Stimulated activated CD4-positive, alpha-beta T cell treated with anti-CD3 and anti-CD28 coated beads, Interleukin-12 subunit alpha, Interleukin-12 subunit beta, amount 100 ng/mL, for 48 hours (primary cell): Measurements from ENCODE around the gene CORO1C.

Experiments used
- DNase-seq, 3 donors: peaks; one replicate each; pipeline ENCODE4 v3.0.0-alpha.2; 2020; ENCODE audit warnings: low read depth in 2 of 3, low spot score in 1 of 3

CORO1C gene

DNA sequence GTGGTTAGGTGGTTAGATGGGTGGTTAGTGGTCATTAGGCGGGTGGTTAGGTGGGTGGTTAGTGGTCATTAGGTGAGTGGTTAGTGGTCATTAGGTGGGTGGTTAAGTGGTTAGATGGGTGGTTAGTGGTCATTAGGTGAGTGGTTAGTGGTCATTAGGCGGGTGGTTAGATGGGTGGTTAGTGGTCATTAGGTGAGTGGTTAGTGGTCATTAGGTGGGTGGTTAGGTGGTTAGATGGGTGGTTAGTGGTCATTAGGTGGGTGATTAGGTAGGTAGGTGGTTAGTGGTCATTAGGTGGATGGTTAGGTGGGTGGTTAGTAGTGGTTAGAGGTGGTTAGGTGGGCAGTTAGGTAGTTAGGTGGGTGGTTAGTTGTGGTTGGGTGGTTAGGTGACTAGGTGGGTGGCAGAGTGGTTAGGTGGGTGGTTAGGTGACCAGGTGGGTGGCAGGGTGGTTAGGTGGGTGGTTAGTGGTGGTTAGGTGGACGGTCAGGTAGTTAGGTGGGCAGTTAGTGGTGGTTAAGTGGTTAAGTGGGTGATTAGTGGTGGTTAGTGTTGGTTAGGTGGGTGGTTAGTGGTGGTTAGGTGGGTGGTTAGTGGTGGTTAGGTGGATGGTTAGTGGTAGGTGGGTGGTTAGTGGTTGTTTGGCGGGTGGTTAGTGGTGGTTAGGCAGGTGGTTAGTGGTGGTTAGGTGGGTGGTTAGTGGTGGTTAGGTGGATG is 125.5 kb downstream of the CORO1C start:
- no peak for DNase-seq

DNA sequence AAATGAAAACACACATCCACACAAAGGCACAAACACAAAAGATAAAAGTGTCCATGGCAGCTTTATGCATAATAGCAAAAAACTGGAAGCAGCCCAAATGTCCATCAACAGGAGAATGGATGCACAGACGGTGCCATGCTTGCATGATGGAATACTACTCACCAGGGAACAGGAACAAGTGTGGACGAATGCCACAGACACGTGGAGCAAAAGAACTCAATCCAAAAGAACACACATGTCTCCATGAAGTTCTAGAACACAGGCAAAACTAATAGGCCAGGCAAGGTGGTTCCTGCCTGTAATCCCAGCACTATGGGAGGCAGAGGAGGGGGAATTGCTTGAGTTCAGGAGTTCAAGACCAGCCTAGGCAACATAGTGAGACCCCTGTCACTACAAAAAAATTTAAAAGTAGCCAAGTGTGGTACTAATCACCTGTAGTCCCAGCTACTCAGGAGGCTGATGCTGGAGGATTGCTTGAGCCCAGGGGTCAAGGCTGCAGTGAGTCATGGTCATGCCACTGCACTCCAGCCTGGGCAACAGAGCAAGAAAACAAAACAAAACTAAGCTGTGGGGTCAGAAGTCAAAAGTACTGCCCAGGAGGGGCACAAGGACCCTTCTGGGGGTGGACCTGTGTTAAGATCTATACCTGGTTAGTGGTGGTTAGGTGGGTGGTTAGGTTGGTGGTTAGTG is 126.2 kb downstream of the CORO1C start:
- DNase-seq = no peak

DNA sequence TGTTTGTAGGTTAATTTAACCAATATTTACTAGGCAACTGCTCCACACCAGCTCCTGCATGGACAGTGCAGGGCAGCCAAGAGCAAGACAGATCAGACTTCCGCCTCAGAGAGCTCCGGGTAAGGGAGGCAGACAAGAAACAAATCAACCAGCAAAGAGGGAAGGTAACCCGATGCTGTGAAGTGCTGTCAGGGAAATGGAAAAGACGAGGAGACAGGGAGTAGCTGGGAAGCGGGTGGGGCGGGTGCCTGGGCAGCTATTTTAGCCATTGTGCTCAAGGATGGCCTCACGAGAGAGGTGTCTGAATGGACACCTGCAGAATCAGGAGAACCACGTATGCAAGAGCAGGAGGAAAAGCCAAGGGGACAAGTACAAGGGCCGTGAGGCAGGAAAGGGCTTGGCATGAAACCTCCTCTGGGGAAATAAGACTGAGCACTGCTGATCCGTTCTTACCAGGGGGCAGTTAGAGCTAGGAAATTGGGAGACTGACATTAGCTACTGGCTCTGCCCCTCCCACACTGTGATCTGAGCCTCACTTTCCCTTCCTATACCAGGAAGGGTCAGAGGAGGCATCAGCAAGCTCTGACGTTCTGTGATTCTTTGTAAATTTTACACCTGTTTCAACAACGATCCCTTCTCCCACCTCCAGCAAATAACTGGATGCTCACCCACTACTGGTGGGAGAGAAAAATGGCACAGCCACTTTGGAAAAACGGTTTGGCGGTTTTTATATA is 126.9 kb downstream of the CORO1C start:
- no peak for DNase-seq

DNA sequence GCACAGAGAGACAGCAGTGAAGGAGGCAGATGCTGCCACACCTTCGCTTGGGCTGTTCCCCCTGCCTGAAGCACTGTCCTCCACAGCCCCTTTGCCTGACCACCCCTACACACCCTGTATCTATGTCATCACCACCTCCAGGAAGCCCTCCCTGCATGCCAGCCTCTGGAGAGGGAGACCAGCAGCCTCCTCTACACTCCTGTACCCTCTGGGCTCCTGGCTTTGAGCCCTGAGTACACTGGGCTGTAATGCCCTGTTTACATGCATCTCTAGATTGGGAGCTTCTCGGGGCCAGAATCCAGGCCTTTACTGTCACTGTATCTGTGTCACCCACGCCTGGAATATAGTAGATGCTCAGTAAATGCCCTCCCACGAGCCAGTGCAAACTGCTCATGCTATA is 127.6 kb downstream of the CORO1C start:
- DNase-seq = no peak

DNA sequence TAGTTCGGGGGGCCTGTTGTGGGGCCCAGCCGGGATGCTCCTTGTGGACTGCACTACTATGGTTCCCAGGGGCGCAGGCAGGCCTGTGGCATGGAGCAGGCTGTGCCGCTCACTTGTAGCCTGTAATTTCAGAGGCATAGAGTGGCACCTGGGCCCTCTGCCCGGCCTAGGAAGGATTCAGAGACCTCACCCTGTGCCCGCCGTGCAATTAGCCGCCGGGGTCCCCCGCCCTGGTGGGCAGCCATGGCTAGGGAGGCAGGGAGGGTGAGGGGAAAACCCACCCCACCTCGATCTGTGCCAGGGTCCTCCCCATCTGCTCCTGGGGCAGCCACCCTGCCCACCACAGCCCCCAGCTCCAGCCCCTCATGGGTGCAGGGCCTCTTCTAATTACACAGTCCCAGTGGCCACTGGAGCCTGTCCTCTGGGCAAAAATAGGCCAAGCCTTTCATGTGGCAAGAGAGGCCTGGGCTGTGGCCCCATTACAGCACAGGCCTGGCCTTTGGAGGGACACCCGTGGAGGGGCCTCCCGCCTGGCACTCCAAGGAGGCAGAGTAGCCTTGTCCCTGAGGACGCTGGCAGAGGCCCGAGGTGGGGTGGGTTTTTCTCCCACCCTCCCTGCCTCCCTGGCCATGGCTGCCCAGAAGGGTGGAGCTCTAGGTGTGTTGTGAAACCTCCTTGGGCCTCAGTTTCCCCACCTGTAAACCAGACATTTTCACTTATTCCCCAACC is 128.2 kb downstream of the CORO1C start:
- DNase-seq = no peak

DNA sequence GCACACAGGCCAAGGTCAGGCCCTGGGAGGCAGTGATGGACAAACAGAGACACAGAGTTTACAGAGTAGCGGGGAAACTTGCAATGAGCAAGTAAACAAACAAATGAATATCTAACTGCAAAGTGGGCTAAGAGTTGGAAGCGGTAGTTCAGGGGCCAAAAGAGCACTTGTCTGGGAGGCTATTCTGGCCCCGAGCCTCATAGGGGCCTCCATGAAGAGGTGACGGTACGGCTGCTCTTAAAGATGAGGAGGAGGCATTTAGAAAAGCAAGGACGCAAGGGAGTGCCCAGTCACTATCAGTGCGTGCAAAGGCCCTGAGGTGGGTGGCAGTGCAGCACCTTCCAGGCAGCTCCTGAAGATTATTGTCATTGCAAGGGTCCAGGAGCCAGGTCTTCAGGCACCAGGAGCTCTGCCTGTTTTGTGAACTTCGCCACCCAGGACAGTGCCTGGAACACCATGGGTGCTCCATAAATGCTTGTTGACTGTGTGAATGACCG is 129.1 kb downstream of the CORO1C start:
- DNase-seq = no peak

DNA sequence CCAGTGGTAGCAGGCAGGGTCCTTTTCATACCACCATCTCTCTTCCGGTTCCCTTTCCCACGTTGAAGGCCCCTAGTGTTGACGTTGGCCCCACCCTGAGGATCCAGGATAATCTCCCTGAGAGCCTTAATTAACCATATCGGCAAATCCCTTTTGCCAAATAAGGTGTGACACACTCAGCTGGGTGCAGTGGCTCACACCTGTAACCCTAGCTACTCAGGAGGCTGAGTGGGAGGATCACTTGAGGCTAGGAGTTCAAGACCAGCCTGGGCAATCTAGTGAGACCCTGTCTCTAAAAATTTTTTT is 130.7 kb downstream of the CORO1C start:
- DNase-seq = no peak

DNA sequence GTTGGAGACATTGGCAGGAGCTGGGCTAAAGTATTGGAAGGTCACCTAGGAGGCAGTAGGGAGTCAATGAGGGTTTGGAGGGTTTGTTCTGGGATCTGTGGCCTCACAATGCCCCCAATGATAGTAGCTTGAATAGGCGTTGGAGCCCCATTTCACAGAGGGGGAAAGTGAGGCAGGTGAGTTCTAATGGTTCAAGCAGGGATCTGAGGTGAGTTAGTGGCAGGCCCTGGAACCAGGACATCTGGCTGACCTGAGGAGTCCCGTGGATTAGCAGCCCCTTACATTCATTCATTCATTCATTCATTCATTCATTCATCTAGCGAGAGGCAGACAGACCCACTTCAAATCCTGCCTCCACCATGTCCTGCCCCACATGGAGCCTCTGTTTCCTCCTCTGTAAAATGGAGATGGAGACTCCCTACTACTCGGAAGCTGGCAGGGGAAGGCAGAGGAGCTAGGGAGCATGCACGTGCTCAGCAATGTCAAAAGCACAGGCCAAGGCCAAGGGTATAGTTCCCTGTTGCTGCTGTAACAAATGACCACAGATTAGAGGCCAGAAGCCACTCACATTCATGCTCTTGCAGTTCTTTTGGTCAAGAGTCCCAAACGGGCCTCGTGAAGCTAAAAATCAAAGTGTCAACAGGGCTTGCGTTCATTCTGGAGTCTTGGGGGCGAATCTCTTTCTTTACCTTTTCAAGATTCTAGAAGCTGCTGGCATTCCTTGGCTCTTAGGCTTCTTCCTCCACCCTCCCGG is 131.2 kb downstream of the CORO1C start:
- DNase-seq = no peak

DNA sequence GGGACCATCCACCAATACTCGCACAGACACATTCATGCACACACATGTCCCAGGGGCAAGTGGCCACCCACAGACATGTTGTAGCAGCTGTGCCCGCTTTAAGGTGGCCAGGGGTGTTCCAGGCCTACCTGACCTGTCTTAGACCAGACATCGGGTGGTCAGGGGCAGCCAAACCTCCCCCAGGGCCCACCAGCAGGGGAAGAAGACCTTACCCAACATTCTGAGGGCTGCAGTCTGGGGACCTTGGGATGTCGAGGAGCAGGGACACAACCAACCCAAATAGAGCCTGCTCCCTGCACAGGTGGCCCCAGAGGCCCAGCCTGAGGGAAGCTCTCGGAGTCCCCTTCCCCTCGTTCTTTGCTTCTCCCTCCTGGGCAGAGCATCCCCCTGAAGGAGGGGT is 131.8 kb downstream of the CORO1C start:
- DNase-seq = no peak

DNA sequence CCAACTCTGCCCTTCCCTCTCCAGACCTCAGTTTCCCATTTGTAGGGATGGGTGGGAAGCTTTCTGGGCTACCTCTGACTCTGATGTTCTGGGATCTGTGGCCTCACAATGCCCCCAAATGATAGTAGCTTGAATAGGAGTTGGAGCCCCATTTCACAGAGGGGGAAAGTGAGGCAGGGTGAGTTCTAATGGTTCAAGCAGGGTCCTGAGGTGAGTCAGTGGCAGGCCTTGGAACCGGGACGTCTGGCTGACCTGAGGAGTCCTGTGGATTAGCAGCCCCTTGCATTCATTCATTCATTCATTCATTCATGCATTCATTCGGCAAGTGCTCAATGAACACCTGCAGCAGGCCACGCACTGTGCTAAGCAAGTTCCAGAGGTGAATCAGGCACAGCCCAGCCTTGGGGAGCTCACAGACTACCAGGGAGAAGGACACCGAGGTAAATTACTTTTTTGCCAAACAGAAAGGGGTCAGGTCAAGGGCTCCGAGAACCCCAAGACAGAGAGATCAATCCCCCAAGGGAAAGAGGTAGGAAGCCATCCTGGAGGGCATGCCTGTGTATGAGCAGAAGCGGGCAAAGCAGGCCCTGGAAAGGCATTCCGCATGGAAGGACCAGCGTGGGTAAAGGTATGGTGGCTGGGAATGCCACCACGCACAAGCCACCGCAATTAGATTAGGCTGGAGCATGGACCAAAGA is 132.6 kb downstream of the CORO1C start:
- DNase-seq = no peak

DNA sequence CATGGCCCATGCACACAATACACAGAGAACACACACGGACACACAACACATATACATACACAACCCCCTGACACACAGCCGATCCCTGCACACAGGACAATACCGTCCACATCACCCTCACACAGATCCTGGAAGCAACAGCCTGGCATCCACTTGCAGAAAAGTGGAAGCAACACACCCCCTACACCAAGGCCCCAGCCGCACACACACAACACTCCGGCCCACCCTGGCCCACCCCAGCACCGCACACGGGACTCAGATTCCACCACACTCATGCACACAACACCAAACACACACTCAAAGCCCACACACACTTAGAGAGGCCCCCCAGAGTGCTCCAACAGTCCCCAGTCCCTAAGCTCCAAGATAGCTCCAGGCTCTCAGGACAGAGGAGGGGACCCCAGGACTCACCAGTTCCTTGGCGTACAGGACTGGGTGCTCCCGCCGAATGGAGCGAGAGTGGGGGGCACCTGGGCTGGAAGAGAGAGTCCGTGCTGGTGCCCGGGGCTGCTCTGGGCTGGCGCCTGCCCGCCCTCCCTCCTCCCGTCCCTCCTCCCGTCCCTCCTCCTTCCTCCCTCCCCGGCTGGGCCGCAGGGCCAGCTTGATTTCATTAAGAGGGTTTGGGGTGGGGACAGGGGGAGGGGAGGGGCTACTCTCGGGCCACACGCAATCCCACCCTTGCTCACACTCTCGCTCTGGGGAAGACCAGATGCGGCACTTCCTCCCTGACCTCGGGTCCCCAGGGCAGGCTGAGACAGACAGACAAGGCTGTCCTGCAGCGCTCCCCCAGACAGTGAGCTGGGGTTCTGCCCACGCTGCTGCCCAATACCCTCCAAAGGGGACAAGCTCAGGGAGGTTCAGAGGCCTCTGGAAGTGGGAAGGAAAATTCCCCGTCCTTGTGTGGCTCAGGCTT is 133.5 kb downstream of the CORO1C start, which contains the start of gene TMEM119:
Gene TMEM119, minus strand, starts transcription at position 526 of the 913 bp plus-strand sequence. CDS start 5,701 bp downstream, outside the sequence.
- DNase-seq = no peak

DNA sequence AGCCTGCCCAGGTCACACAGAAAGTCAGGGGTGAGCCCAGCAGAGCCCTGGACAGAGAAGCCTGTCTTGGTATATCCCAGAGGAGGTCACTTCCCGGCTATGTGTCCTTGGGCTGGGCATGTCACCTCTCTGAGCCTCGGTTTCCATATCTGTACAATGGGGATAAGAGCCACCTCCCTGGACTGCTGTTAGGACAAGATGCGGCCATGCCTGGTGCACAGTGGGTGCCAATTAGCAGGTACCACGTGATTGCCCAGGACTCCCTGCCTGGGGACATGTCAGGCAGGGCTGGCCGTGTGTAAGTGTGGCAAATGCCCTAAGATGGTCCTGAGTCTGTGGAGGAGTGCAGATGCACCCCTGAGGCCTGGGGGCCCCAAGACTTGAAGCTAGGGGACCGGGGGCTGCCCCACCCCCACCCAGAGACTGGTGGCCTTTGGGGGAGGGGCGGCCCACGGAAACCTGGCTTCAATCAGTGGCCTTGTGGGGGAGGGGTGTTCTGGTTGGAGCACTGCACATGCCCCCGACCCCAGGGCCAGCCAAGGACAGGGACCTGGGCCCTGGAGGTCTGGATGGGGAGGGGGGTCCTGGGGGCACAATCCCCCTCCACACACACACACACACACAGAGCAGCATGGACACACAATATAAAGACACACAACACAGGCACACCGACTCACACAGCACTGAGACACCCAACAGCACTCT is 134.3 kb downstream of the CORO1C start:
- DNase-seq = no peak

DNA sequence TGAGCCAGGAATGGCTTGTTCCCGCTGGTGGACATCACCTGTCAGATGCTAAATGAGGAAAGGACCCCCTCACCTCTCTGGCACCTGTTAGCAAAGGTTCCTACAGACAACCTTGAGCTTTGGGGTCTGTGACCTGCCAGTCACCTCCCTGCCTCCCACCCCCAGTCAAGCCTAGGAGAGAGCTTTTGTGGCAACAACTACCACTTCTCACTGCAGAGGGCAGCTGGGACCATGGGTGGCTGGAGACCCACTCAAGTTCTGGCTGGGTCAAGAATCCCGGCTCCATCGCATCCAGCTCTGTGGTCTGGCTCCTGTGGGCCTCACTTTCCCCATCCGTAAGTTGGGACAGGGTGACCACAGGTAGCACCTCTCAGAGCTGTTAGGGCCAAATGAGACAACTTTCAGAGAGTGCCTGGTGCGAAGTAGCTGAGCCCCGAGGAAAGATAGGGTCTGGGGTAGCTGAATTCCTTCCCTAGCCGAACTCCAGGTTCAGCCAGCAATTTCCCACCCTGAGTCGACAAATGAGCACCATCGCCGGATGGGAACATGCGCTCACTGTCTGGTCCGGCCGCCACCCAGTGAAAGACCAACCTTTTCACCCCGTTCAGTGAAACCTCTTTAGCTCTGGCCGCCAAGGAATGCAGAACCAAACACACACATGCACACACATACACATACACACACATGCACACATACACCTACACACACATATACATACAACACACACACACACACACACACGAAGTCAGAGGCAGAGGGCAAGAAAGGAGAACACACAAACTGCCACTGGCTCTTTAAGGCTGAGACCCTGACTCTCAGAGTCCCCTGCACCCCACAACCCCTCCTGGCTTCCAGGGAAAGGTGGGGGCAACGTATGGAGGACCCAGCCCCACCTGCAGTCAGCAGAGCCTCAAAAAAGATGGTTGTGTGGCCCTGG is 135.3 kb downstream of the CORO1C start:
- DNase-seq = no peak
